Endodermal cell (in vitro differentiated cells): ENCODE measurements around the gene OSR1. TPM values are rescaled to one million over a fixed set of nuclear protein-coding genes. Genes with fewer than 3 reads are reported as not detected.

Experiments
- DNase-seq: peaks from one replicate; pipeline ENCODE4 v3.0.0-alpha.2; 2017
- H3K27ac ChIP-seq: 2 replicates; pipeline ENCODE4 v1.5.1; 2013; ENCODE audit warnings: mild to moderate bottlenecking, low read depth, low read length, moderate library complexity
- H3K27me3 ChIP-seq: 2 replicates; pipeline ENCODE4 v1.6.1; 2013; ENCODE audit warnings: mild to moderate bottlenecking, low read length, moderate library complexity; ENCODE audit not compliant: insufficient read depth, control insufficient read depth, poor library complexity, severe bottlenecking
- H3K36me3 ChIP-seq: 2 replicates; pipeline ENCODE4 v1.7.0; 2013; ENCODE audit warnings: mild to moderate bottlenecking, low read length, moderate library complexity; ENCODE audit not compliant: control insufficient read depth, insufficient read depth
- H3K4me1 ChIP-seq: one replicate; pipeline ENCODE4 v1.7.0; 2013; ENCODE audit warnings: low read length; ENCODE audit not compliant: control insufficient read depth, insufficient read depth
- H3K4me3 ChIP-seq: 2 replicates; pipeline ENCODE4 v1.5.1; 2013; ENCODE audit warnings: mild to moderate bottlenecking, low read length, moderate library complexity
- H3K9ac ChIP-seq: 2 replicates; pipeline ENCODE4 v1.6.1; 2013; ENCODE audit warnings: mild to moderate bottlenecking, low read length, moderate library complexity; ENCODE audit not compliant: poor library complexity, severe bottlenecking; ENCODE audit errors: extremely low read depth
- H3K9me3 ChIP-seq: 2 replicates; pipeline ENCODE4 v1.6.1; 2013; ENCODE audit warnings: mild to moderate bottlenecking, low read length, moderate library complexity; ENCODE audit not compliant: control insufficient read depth
- H3K27ac Mint-ChIP-seq: 2 replicates; pipeline ENCODE4 v1.8.0; 2020; ENCODE audit warnings: mixed read lengths
- H3K27me3 Mint-ChIP-seq: 2 replicates; pipeline ENCODE4 v1.8.0; 2021; ENCODE audit warnings: mild to moderate bottlenecking, mixed read lengths; ENCODE audit not compliant: insufficient read depth
- H3K36me3 Mint-ChIP-seq: 2 replicates; pipeline ENCODE4 v1.8.0; 2020; ENCODE audit warnings: low read depth, mixed read lengths
- H3K4me1 Mint-ChIP-seq: 2 replicates; pipeline ENCODE4 v1.8.0; 2020; ENCODE audit warnings: mixed read lengths
- H3K4me3 Mint-ChIP-seq: 2 replicates; pipeline ENCODE4 v1.8.0; 2020; ENCODE audit warnings: mild to moderate bottlenecking, moderate library complexity, mixed read lengths
- H3K9me3 Mint-ChIP-seq: 2 replicates; pipeline ENCODE4 v1.8.0; 2020; ENCODE audit warnings: mild to moderate bottlenecking, mixed read lengths
- CTCF ChIP-seq: fragments of 200-600 bp; sonication (generic); conservative IDR thresholded peaks from 2 replicates; pipeline ENCODE4 v1.5.0; 2021; ENCODE audit warnings: antibody characterized with exemption, mild to moderate bottlenecking
- WGBS, 2 experiments: methylation state at CpG; one replicate each; pipeline versions ENCODE4 v1.1.5 to v1.1.7; 2013; ENCODE audit warnings: missing lambda C conversion rate in 2 of 2, mixed read lengths in 1 of 2; ENCODE audit not compliant: insufficient coverage in 1 of 2, insufficient read length in 1 of 2; 5-methylcytosine and 5-hydroxymethylcytosine counted together
- total RNA-seq, 2 donors: library from RNA; stranded (reverse); fragmentation: NEBNext Ultra II Directional in 1 of 2; extraction: Animal tissue kit (Norgen Biotek cat#: 25700) in 1 of 2; gene quantifications; 2 replicates in 1 of 2; 3 replicates in 1 of 2; pipeline ENCODE4 v1.2.1, GENCODE V29; 2021

Gene OSR1
- total RNA-seq, 2 donors from 2014 or later = not detected

GRCh38 chr2:19373352-19373751 is 14.9 kb upstream of the OSR1 start:
- Mint-ChIP-seq H3K4me3 (no peak overlapping the region), H3K36me3 (no peaks in the 10 kb centered on the region), H3K27ac (no peak overlapping the region), H3K4me1 (no peaks in the 10 kb centered on the region), H3K27me3 (peaks cover 53% of the 10 kb centered on the region), H3K9me3 (no peaks in the 10 kb centered on the region)
- Histone ChIP-seq H3K36me3 (no peaks in the 10 kb centered on the region), H3K9me3 (no peaks in the 10 kb centered on the region), H3K9ac (no peak overlapping the region), H3K4me3 (no peak overlapping the region), H3K4me1 (no peaks in the 10 kb centered on the region), H3K27ac (no peak overlapping the region), H3K27me3 (peaks cover 36% of the 10 kb centered on the region)
- no peak for DNase-seq
- WGBS, 2 experiments = 84% methylated on average over 2 of the region's 2 CpGs; no CpG with 5 or more reads in 1 of the 2 experiments
- no peak for TF ChIP-seq CTCF

DNA sequence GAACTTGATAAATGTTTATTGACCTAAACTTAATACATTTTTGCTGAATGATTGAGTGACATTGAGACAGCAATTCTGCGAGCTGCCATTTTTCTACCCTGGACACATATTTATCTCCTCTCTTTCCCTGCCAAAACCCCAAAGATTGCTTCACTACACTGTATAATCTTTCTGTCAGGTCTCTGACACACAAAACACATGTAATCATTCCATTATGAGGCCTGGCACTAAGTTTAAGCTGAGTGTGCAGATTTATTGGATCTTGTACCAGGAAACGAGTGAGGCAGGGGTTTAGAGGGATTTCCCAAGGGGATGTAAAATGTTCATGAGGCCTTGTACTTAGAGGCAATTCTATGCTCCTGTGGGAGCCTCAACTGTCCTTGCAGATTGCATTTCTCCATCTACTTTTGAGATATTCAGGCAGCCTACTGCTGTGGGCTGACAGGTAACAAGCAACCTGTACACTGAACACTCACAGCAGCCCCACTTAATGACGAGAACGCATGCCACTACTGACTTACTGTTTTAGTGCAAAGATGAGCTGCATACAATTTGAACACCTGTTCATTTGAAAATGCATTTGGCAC is 13.7 kb upstream of the OSR1 start:
- H3K27ac Mint-ChIP-seq = no peak overlapping the region
- no peaks in the 10 kb centered on the region for H3K36me3 ChIP-seq
- H3K9me3 Mint-ChIP-seq = no peaks in the 10 kb centered on the region
- H3K9ac ChIP-seq = no peak overlapping the region
- H3K27me3 Mint-ChIP-seq = peaks cover 62% of the 10 kb centered on the region
- DNase-seq = no peak
- no peak overlapping the region for H3K4me3 ChIP-seq
- no peak overlapping the region for H3K4me3 Mint-ChIP-seq
- no peaks in the 10 kb centered on the region for H3K9me3 ChIP-seq
- H3K36me3 Mint-ChIP-seq = no peaks in the 10 kb centered on the region
- H3K27ac ChIP-seq = no peak overlapping the region
- WGBS, 2 experiments = 86 to 96% methylated on average over 4 of the region's 4 CpGs
- peaks cover 48% of the 10 kb centered on the region for H3K27me3 ChIP-seq
- H3K4me1 ChIP-seq = no peaks in the 10 kb centered on the region
- H3K4me1 Mint-ChIP-seq = no peaks in the 10 kb centered on the region
- TF ChIP-seq CTCF = no peak

- TF ChIP-seq CTCF = peak; percentile 76
- no peaks in the 10 kb centered on the region for H3K9me3 Mint-ChIP-seq
- no peaks in the 10 kb centered on the region for H3K36me3 Mint-ChIP-seq
- Histone ChIP-seq H3K36me3 (no peaks in the 10 kb centered on the region), H3K4me1 (no peaks in the 10 kb centered on the region), H3K9ac (no peak overlapping the region), H3K27me3 (peaks cover 75% of the 10 kb centered on the region), H3K4me3 (no peak overlapping the region), H3K27ac (no peak overlapping the region), H3K9me3 (no peaks in the 10 kb centered on the region)
- H3K27me3 Mint-ChIP-seq = peaks cover 87% of the 10 kb centered on the region
- no peaks in the 10 kb centered on the region for H3K4me1 Mint-ChIP-seq
- H3K27ac Mint-ChIP-seq = no peak overlapping the region
- WGBS, 2 experiments = 43 to 67% methylated on average over 2 of the region's 2 CpGs
- no peak overlapping the region for H3K4me3 Mint-ChIP-seq
- peak; percentile 65 for DNase-seq
Observed at GRCh38 chr2:19369341-19369955, 11.0 kb upstream of the OSR1 start.
